ENCODE results near the gene MESD. TPM values are rescaled to one million over a fixed set of nuclear protein-coding genes. Genes with fewer than 3 reads are reported as not detected.

The MESD gene
- polyA plus RNA-seq, 1 of the 3 experiments (the other 2 are of a cell fraction), result 15.2 TPM

DNA sequence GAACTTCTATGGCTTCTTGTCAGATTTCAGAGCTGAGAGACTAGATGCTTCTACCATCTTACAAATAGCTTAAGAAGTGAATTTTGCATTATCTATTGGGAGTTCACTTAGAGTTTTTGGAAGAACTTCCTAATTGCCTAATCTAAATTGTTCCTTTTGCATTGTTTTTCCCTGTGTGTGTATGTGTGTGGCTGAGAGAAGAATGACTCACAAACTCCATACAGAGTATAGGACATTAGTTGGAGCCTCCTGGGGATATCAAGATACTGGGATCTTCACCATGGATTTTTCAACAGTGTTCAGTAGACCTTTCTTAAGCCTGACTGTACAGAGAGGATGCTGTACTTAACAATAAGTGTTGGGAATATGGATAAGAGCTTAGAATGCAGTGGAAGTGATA lies 22.0 kb upstream of the MESD start:
- no peak overlapping the region for H3K4me3 ChIP-seq (ENCODE audit: low read depth in 2 of 2, low read length in 1 of 2)
- no peak for TF ChIP-seq ELF1 (IDR thresholded peaks at IDR 0.05)
- TF ChIP-seq IRF3 (IDR thresholded peaks at IDR 0.05; ENCODE audit: low read depth, low read length), result no peak
- no peak for TF ChIP-seq FOXM1 (IDR thresholded peaks at IDR 0.05; ENCODE audit: low read depth)
- TF ChIP-seq NRF1 (IDR thresholded peaks at IDR 0.05; ENCODE audit: low read depth, low read length), result no peak
- TF ChIP-seq MEF2A (IDR thresholded peaks at IDR 0.05; ENCODE audit: borderline replicate concordance, low read depth), result no peak
- no peak for TF ChIP-seq SMC3 (IDR thresholded peaks at IDR 0.05; ENCODE audit: low read depth, low read length)
- TF ChIP-seq GATA2 (CRISPR knock-in tag; IDR thresholded peaks at IDR 0.05), result no peak
- no peak for TF ChIP-seq FOXJ3 (CRISPR knock-in tag; IDR thresholded peaks at IDR 0.05)
- H4K20me1 ChIP-seq (ENCODE audit: insufficient read depth), result peaks cover 22% of the 10 kb centered on the region
- H3K9me3 ChIP-seq, result no peaks in the 10 kb centered on the region
- ChIA-PET POLR2A (no interaction called here), CTCF (interaction anchor here (1.3 to 2.4 kb wide), 2 partner anchors 10 to 255 kb away, joined by 4 to 6 read pairs; no protein-coding TSS in a partner anchor)
- H2AFZ ChIP-seq (ENCODE audit: low read depth), result no peak overlapping the region
- peaks cover 5% of the 10 kb centered on the region for H3F3A ChIP-seq (replicated peaks; ENCODE audit: insufficient read depth)
- H3K79me2 ChIP-seq (ENCODE audit: insufficient read depth), result peaks cover 43% of the 10 kb centered on the region
- H3K4me2 ChIP-seq, result no peak overlapping the region
- DNase-seq, result no peak
- peaks cover 0 to 11% of the 10 kb centered on the region in 2 experiments; a peak in 1 of 4 replicates for H3K4me1 ChIP-seq (ENCODE audit: control insufficient read depth in 1 of 2, insufficient read depth in 2 of 2, low read depth in 1 of 2, low read length in 1 of 2)
- no peak overlapping the region for H3K9ac ChIP-seq
- H3K36me3 ChIP-seq (replicated peaks in 1 of 2; ENCODE audit: control insufficient read depth in 1 of 2, insufficient read depth in 2 of 2, low read length in 1 of 2), result peaks cover 3 to 10% of the 10 kb centered on the region in 2 experiments
- H3K9me2 ChIP-seq, result no peaks in the 10 kb centered on the region
- no peak overlapping the region for H3K27ac ChIP-seq (ENCODE audit: low read depth in 2 of 2, low read length in 1 of 2)
- no peaks in the 10 kb centered on the region for H3K27me3 ChIP-seq (ENCODE audit: insufficient read depth)

DNA sequence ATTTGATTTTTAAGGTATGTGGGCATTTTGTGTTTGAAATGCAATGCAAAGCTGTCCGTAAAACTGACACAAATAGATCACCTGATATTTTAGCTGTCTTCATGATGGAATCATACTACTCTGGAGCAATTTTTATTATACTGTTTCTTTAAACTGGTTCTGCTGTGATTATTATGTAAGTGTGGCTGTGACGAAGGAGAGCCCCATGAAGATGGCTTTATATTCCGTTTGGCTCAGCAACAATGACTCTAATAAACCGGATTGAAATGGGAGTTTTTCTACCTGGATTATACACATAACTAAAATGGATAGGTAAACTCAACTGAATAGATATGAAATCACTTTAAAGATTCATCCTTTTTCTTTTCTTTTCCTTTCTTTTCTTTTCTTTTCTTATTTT lies 20.5 kb upstream of the MESD start:
- TF ChIP-seq REST (IDR thresholded peaks at IDR 0.05; ENCODE audit: low read depth, low read length) (no peak), SIN3A (IDR thresholded peaks at IDR 0.05; ENCODE audit: borderline replicate concordance, low read depth, low read length) (no peak), TEAD4 (IDR thresholded peaks at IDR 0.05; ENCODE audit: borderline replicate concordance, insufficient read depth) (no peak), NRF1 (IDR thresholded peaks at IDR 0.05; ENCODE audit: low read depth, low read length) (no peak), USF2 (IDR thresholded peaks at IDR 0.05; ENCODE audit: borderline replicate concordance, low read depth, low read length) (no peak), FOXM1 (IDR thresholded peaks at IDR 0.05; ENCODE audit: low read depth) (no peak), MEF2A (IDR thresholded peaks at IDR 0.05; ENCODE audit: borderline replicate concordance, low read depth) (no peak), IRF3 (IDR thresholded peaks at IDR 0.05; ENCODE audit: low read depth, low read length) (no peak), RXRA (IDR thresholded peaks at IDR 0.05; ENCODE audit: borderline replicate concordance, low read depth) (no peak), JUND (IDR thresholded peaks at IDR 0.05) (no peak), RFX5 (IDR thresholded peaks at IDR 0.05; ENCODE audit: low read length) (no peak)
- TF ChIP-seq, protein P1, sequence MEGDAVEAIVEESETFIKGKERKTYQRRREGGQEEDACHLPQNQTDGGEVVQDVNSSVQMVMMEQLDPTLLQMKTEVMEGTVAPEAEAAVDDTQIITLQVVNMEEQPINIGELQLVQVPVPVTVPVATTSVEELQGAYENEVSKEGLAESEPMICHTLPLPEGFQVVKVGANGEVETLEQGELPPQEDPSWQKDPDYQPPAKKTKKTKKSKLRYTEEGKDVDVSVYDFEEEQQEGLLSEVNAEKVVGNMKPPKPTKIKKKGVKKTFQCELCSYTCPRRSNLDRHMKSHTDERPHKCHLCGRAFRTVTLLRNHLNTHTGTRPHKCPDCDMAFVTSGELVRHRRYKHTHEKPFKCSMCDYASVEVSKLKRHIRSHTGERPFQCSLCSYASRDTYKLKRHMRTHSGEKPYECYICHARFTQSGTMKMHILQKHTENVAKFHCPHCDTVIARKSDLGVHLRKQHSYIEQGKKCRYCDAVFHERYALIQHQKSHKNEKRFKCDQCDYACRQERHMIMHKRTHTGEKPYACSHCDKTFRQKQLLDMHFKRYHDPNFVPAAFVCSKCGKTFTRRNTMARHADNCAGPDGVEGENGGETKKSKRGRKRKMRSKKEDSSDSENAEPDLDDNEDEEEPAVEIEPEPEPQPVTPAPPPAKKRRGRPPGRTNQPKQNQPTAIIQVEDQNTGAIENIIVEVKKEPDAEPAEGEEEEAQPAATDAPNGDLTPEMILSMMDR (IDR thresholded peaks at IDR 0.05), result no peak
- POLR2A ChIA-PET, result no interaction called here
- H3K4me2 ChIP-seq, result no peak overlapping the region
- H3K79me2 ChIP-seq (ENCODE audit: insufficient read depth), result peaks cover 59% of the 10 kb centered on the region
- peaks cover 5% of the 10 kb centered on the region for H3F3A ChIP-seq (replicated peaks; ENCODE audit: insufficient read depth)
- CTCF ChIA-PET, result interaction anchor here (1.3 kb wide), 1 partner anchor 256 kb away, joined by 4 read pairs; no protein-coding TSS in a partner anchor
- no peak overlapping the region for H3K27ac ChIP-seq (ENCODE audit: low read depth in 2 of 2, low read length in 1 of 2)
- H3K9me2 ChIP-seq, result no peaks in the 10 kb centered on the region
- H3K4me1 ChIP-seq (ENCODE audit: control insufficient read depth in 1 of 2, insufficient read depth in 2 of 2, low read depth in 1 of 2, low read length in 1 of 2), result peaks cover 0 to 6% of the 10 kb centered on the region in 2 experiments; a peak in 2 of 4 replicates
- no peaks in the 10 kb centered on the region for H3K27me3 ChIP-seq (ENCODE audit: insufficient read depth)
- 95% methylated on average over 4 of the region's 4 CpGs for WGBS (ENCODE audit: low lambda C conversion rate)
- no peak overlapping the region for H3K9ac ChIP-seq
- H2AFZ ChIP-seq (ENCODE audit: low read depth), result no peak overlapping the region
- H3K4me3 ChIP-seq (ENCODE audit: low read depth in 2 of 2, low read length in 1 of 2), result no peak overlapping the region
- no peak for DNase-seq
- H4K20me1 ChIP-seq (ENCODE audit: insufficient read depth), result peaks cover 28% of the 10 kb centered on the region
- no peaks in the 10 kb centered on the region for H3K9me3 ChIP-seq
- H3K36me3 ChIP-seq (replicated peaks in 1 of 2; ENCODE audit: control insufficient read depth in 1 of 2, insufficient read depth in 2 of 2, low read length in 1 of 2), result peaks cover 5 to 24% of the 10 kb centered on the region in 2 experiments
